K562 (cell line): ENCODE results near the gene HECW1. TPM values are rescaled to one million over a fixed set of nuclear protein-coding genes. Genes with fewer than 3 reads are reported as not detected.
A peak's percentile ranks its signal among the peaks of the same experiment; 100 is the strongest.

Experiments
- ATAC-seq: fragments of 200-7000 bp; cut with Tn5 transposase; 3 replicates; pipeline ENCODE4 v1.9.1; 2020; ENCODE audit warnings: moderate library complexity
- BruUV-seq: library from RNA; stranded (reverse); fragments of 400-500 nt; replicated peaks from 2 replicates; lab custom pipeline; 2021; lab: Mats Ljungman, UMichigan
- CTCF ChIA-PET: fragments of 300-600 bp; formaldehyde crosslinking; extraction: SDS; loops from one replicate; lab custom pipeline; 2021; ENCODE audit warnings: low intra/inter-chr PET ratio; lab: Yijun Ruan, JAX
- POLR2A ChIA-PET: fragments of 300-600, 350-650 bp; sonication (Branson Sonifier 250); formaldehyde crosslinking; extraction: SDS; loops from one replicate; lab custom pipeline; 2021; ENCODE audit warnings: antibody characterized with exemption, inconsistent platforms; lab: Yijun Ruan, JAX
- DNase-seq, 4 experiments: peaks; one replicate each; pipeline versions ENCODE4 v3.0.0 to v3.0.0-alpha.2; 2011 to 2018; ENCODE audit warnings: low spot score in 3 of 4, mixed read lengths in 3 of 4; ENCODE audit errors: extremely low read depth in 1 of 4
- FAIRE-seq: peaks from 2 replicates; lab custom pipeline; 2011; peaks lifted over from hg19 to GRCh38; lab: Jason Lieb, UNC
- H2AFZ ChIP-seq: 2 replicates; pipeline ENCODE4 v1.6.0; 2011; ENCODE audit warnings: low read depth, low read length, control low read depth, inconsistent platforms
- H3K27ac ChIP-seq: fragments of 200-600 bp; 3 replicates; pipeline ENCODE4 v1.8.0; 2011; ENCODE audit warnings: low read depth, mild to moderate bottlenecking, control low read depth, inconsistent platforms, low read length, moderate library complexity, mixed read lengths; ENCODE audit errors: extremely low read depth
- H3K27me3 ChIP-seq, 2 experiments: fragments of 300-600 bp in 1 of 2; 2 replicates in 1 of 2; 3 replicates in 1 of 2; pipeline versions ENCODE4 v1.6.0 to v1.8.0; 2011; ENCODE audit warnings: inconsistent platforms in 2 of 2, low read length in 2 of 2, mild to moderate bottlenecking in 1 of 2, mixed read lengths in 1 of 2, moderate library complexity in 1 of 2; ENCODE audit not compliant: control insufficient read depth in 2 of 2, insufficient read depth in 2 of 2
- H3K36me3 ChIP-seq: fragments of 300-600 bp; 3 replicates; pipeline ENCODE4 v1.8.0; 2011; ENCODE audit warnings: mild to moderate bottlenecking, low read length, inconsistent platforms; ENCODE audit not compliant: control insufficient read depth, insufficient read depth
- H3K4me1 ChIP-seq, 2 experiments: fragments of 200-600 bp in 1 of 2; replicated peaks in 1 of 2; 2 replicates in 1 of 2; 3 replicates in 1 of 2; pipeline versions ENCODE4 v1.5.1 to v1.8.0; 2011; ENCODE audit warnings: inconsistent platforms in 2 of 2, low read length in 2 of 2, mild to moderate bottlenecking in 1 of 2, mixed read lengths in 1 of 2, moderate library complexity in 1 of 2; ENCODE audit not compliant: control insufficient read depth in 2 of 2, insufficient read depth in 2 of 2
- H3K4me2 ChIP-seq: 2 replicates; pipeline ENCODE4 v1.6.1; 2011; ENCODE audit warnings: low read length, control low read depth, inconsistent platforms, mixed read lengths; ENCODE audit not compliant: insufficient read depth
- H3K4me3 ChIP-seq: fragments of 200-600 bp; sonication (generic), shearing (Covaris generic); 2 replicates; pipeline ENCODE4 v1.5.1; 2016; ENCODE audit warnings: control low read depth, inconsistent platforms
- H3K79me2 ChIP-seq: fragments of 200-600 bp; 3 replicates; pipeline ENCODE4 v1.8.0; 2011; ENCODE audit warnings: low read length, inconsistent platforms; ENCODE audit not compliant: control insufficient read depth, insufficient read depth
- H3K9ac ChIP-seq, 2 experiments: 2 replicates each; pipeline versions ENCODE4 v1.6.0 to v1.6.1; 2011; ENCODE audit warnings: low read depth in 2 of 2, low read length in 2 of 2, control low read depth in 1 of 2, inconsistent platforms in 1 of 2, mild to moderate bottlenecking in 1 of 2, mixed read lengths in 1 of 2; ENCODE audit not compliant: insufficient read depth in 1 of 2
- H3K9me1 ChIP-seq: one replicate; pipeline ENCODE4 v1.6.0; 2011; ENCODE audit warnings: inconsistent platforms, mild to moderate bottlenecking, low read length, moderate library complexity; ENCODE audit not compliant: control insufficient read depth, insufficient read depth
- H3K9me3 ChIP-seq: replicated peaks from 2 replicates; pipeline ENCODE4 v1.5.1; 2011; ENCODE audit warnings: low read depth, low read length, inconsistent platforms; ENCODE audit not compliant: control insufficient read depth, insufficient read depth
- H4K20me1 ChIP-seq: replicated peaks from 2 replicates; pipeline ENCODE4 v1.6.1; 2011; ENCODE audit warnings: low read length, inconsistent platforms, mixed read lengths; ENCODE audit not compliant: control insufficient read depth, insufficient read depth
- CEBPB ChIP-seq: fragments of 450-650 bp; IDR thresholded peaks from 2 replicates; pipeline ENCODE4 v1.6.1; 2016; ENCODE audit warnings: missing genetic modification characterization, missing compliant biosample characterization
- CEBPG ChIP-seq, 3 experiments: fragments of 200-800 bp in 1 of 3; sonication (Bioruptor generic) in 1 of 3; sonication (generic) in 1 of 3; formaldehyde crosslinking in 1 of 3; IDR thresholded peaks in 2 of 3; conservative IDR thresholded peaks in 1 of 3; 2 replicates each; pipeline versions ENCODE4 v1.6.1 to v1.8.0; 2016 to 2022; ENCODE audit warnings: missing compliant biosample characterization in 2 of 3, missing genetic modification characterization in 2 of 3, mild to moderate bottlenecking in 1 of 3, missing genetic modification reagents in 1 of 3
- HOXB6 ChIP-seq: fragments of 250-450 bp; sonication (Bioruptor Pico); IDR thresholded peaks from 2 replicates; pipeline ENCODE4 v1.5.1; 2022; ENCODE audit warnings: mild to moderate bottlenecking, borderline replicate concordance
- NELFE ChIP-seq: IDR thresholded peaks from 2 replicates; pipeline ENCODE4 v1.6.1; 2011; ENCODE audit warnings: mild to moderate bottlenecking; ENCODE audit not compliant: insufficient read depth, insufficient read length
- NR3C1 ChIP-seq: sonication (generic); formaldehyde crosslinking; IDR thresholded peaks from 2 replicates; pipeline ENCODE4 v1.8.1; 2022; ENCODE audit warnings: missing genetic modification reagents
- SIN3A ChIP-seq, 2 experiments: fragments of 150-350 bp in 1 of 2; IDR thresholded peaks; 2 replicates each; pipeline ENCODE4 v1.6.1; 2011 to 2016; ENCODE audit warnings: borderline replicate concordance in 2 of 2, low read depth in 2 of 2, low read length in 2 of 2, mild to moderate bottlenecking in 2 of 2, moderate library complexity in 2 of 2; ENCODE audit not compliant: control insufficient read depth in 1 of 2
- SMAD3 ChIP-seq: fragments of 450-650 bp; formaldehyde crosslinking; conservative IDR thresholded peaks from 2 replicates; pipeline ENCODE4 v1.4.0; 2020; ENCODE audit warnings: mild to moderate bottlenecking
- ZBTB1 ChIP-seq: sonication (generic); formaldehyde crosslinking; IDR thresholded peaks from 2 replicates; pipeline ENCODE4 v1.8.1; 2023; ENCODE audit warnings: missing genetic modification reagents, low read depth, mild to moderate bottlenecking, borderline replicate concordance
- WGBS: fragments of 100-300 bp; shearing (Covaris generic); methylation state at CpG from one replicate; pipeline ENCODE4 v1.1.6; 2016; ENCODE audit warnings: low coverage, mixed read lengths; ENCODE audit not compliant: insufficient coverage; ENCODE audit errors: missing lambda C conversion rate; 5-methylcytosine and 5-hydroxymethylcytosine counted together
- in situ Hi-C: fragments of 300-500 bp; cut with MboI; formaldehyde crosslinking; loops from 4 replicates; pipeline ENCODE4 v1.15.0; 2018; ENCODE audit warnings: inconsistent platforms, mixed read lengths
- intact Hi-C: fragments of 100-400 bp; cut with micrococcal nuclease; formaldehyde crosslinking; loops from 2 replicates; pipeline ENCODE4 v1.14.2; 2022
- polyA plus RNA-seq, 8 experiments: library from polyadenylated mRNA; depleted of rRNA in 4 of 8; stranded (reverse) in 5 of 8; unstranded in 3 of 8; fragments of >200 nt; fragmentation: Nextera tagmentation in 2 of 8; fragmentation: Illumina TruSeq in 1 of 8; extraction: Ambion mirVana in 2 of 8; extraction: Trizol in 1 of 8; gene quantifications; 2 replicates each; pipeline versions ENCODE4 v1.2.1 to v1.2.3, GENCODE V29; 2011 to 2014; ENCODE audit warnings: inconsistent platforms in 1 of 8, missing spikeins in 1 of 8
- total RNA-seq, 7 experiments: library from RNA; depleted of rRNA in 6 of 7; stranded (reverse); fragments of >200 nt in 6 of 7; fragmentation: Illumina TruSeq in 2 of 7; extraction: Trizol in 2 of 7; gene quantifications; 2 replicates each; pipeline versions ENCODE4 v1.2.1 to v1.2.3, GENCODE V29; 2011 to 2021; ENCODE audit warnings: low replicate concordance in 1 of 7
- TF ChIP-seq, protein P1 (sequence below): sonication (generic); formaldehyde crosslinking; IDR thresholded peaks from 2 replicates; pipeline ENCODE4 v1.8.0; 2022; ENCODE audit warnings: missing genetic modification reagents, mild to moderate bottlenecking, borderline replicate concordance
- TF ChIP-seq, protein P2 (sequence below): IDR thresholded peaks from 2 replicates; pipeline ENCODE4 v1.6.1; 2012; ENCODE audit warnings: low read depth, low read length, improper control_type of control experiment, borderline replicate concordance

Gene HECW1
- total and polyA plus RNA-seq, 9 of the 15 experiments (the other 6 are each of a cell fraction or from before 2014, with no cell fraction given), result 0.07 to 0.31 (median 0.13) TPM; not detected in 4

DNA sequence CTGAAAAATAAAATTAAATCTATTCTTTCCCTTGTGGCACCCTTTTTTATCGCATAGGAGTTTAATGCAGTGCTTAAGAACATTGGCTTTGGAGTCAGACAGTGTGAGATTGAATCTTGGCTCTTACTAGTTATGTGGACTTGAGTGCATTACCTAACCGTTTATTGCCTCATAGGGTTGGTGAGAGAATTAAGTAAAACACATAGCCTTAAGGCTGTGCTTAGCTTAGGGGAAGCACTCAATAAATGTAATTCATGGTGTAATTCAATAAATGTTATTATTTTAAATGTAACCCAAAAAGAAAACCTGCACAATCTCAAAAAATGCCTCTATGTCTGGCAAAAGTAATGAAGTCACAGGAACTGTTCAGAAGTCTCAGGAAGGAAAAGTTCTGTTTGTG, 473.1 kb downstream of the HECW1 start (continued):
- TF ChIP-seq CEBPG (CRISPR knock-in tag; IDR thresholded peaks at IDR 0.05) (no peak), CEBPG (tag; conservative IDR thresholded peaks at IDR 0.05 in 1 of 2, IDR thresholded peaks at IDR 0.05 in 1 of 2) (peak; percentile 40 to 59; a peak in 3 of 4 replicates), HOXB6 (CRISPR knock-in tag) (no peak), CEBPB (tag) (peak; percentile 83), ZBTB1 (CRISPR knock-in tag) (no peak)
- TF ChIP-seq, protein P1, sequence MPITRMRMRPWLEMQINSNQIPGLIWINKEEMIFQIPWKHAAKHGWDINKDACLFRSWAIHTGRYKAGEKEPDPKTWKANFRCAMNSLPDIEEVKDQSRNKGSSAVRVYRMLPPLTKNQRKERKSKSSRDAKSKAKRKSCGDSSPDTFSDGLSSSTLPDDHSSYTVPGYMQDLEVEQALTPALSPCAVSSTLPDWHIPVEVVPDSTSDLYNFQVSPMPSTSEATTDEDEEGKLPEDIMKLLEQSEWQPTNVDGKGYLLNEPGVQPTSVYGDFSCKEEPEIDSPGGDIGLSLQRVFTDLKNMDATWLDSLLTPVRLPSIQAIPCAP (CRISPR knock-in tag), result no peak

GRCh38 chr7:43586251-43586900, 473.9 kb downstream of the HECW1 start:
- Histone ChIP-seq H3K4me1 (peaks cover 7 to 10% of the 10 kb centered on the region in 2 experiments; a peak in 4 of 5 replicates), H3K9ac (no peak overlapping the region)

More at GRCh38 chr7:43586251-43586900, 473.9 kb downstream of the HECW1 start:
- Histone ChIP-seq H3K9me3 (no peaks in the 10 kb centered on the region), H3K9me1 (no peaks in the 10 kb centered on the region), H3K27ac (no peak overlapping the region), H3K36me3 (no peaks in the 10 kb centered on the region), H3K4me2 (no peak overlapping the region), H3K27me3 (no peaks in the 10 kb centered on the region; a peak in 1 of 5 replicates), H3K79me2 (peaks cover 62% of the 10 kb centered on the region), H3K4me3 (no peak overlapping the region), H2AFZ (no peak overlapping the region)
- intact Hi-C loops, result loop anchor here (10.0 kb wide), 1 partner anchor 368 kb away; no protein-coding TSS in a partner anchor
- FAIRE-seq, result no peak
- in situ Hi-C loops, result loop anchor here (10.0 kb wide), 1 partner anchor 248 kb away; no protein-coding TSS in a partner anchor
- BruUV-seq, result no TSS peak
- no peak for DNase-seq
- 65% methylated on average over 4 of the region's 4 CpGs for WGBS
- CTCF ChIA-PET, result no interaction called here
- POLR2A ChIA-PET, result interaction anchor here (0.6 to 2.4 kb wide), 3 partner anchors 16 to 35 kb away, joined by 3 to 5 read pairs (median 4); no protein-coding TSS in a partner anchor
- no peak for ATAC-seq
- TF ChIP-seq, protein P2, sequence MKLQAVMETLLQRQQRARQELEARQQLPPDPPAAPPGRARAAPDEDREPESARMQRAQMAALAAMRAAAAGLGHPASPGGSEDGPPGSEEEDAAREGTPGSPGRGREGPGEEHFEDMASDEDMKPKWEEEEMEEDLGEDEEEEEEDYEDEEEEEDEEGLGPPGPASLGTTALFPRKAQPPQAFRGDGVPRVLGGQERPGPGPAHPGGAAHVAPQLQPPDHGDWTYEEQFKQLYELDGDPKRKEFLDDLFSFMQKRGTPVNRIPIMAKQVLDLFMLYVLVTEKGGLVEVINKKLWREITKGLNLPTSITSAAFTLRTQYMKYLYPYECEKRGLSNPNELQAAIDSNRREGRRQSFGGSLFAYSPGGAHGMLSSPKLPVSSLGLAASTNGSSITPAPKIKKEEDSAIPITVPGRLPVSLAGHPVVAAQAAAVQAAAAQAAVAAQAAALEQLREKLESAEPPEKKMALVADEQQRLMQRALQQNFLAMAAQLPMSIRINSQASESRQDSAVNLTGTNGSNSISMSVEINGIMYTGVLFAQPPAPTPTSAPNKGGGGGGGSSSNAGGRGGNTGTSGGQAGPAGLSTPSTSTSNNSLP, result no peak
- TF ChIP-seq SMAD3 (CRISPR knock-in tag) (no peak), NR3C1 (CRISPR knock-in tag) (no peak), NELFE (no peak), SIN3A (IDR thresholded peaks at IDR 0.05; ENCODE audit: borderline replicate concordance in 2 of 2, control insufficient read depth in 1 of 2, low read depth in 2 of 2, low read length in 2 of 2) (no peak)
- TF ChIP-seq, all 486 proteins: peak for 0
- 0 out of 2 replicates have a peak, but pooled peaks cover 4% of the 10 kb centered on the region for H4K20me1 ChIP-seq
